HepG2 (cell line): Measurements from ENCODE around the gene NKAIN4. TPM values are rescaled to one million over a fixed set of nuclear protein-coding genes. Genes with fewer than 3 reads are reported as not detected.
A peak's percentile ranks its signal among the peaks of the same experiment; 100 is the strongest.

Experiments
- FIP1L1 ChIP-seq: fragments of 200-400 bp; formaldehyde crosslinking; IDR thresholded peaks from 2 replicates; pipeline ENCODE4 v1.6.1; 2018; ENCODE audit warnings: low read depth, mild to moderate bottlenecking, low read length, moderate library complexity, borderline replicate concordance; ENCODE audit not compliant: insufficient read depth
- GMEB2 ChIP-seq: IDR thresholded peaks from 2 replicates; pipeline ENCODE4 v1.6.1; 2016; ENCODE audit warnings: missing biosample characterization, missing genetic modification reagents, low read depth
- KDM5A ChIP-seq: fragments of 200-600 bp; sonication (generic); IDR thresholded peaks from 2 replicates; pipeline ENCODE4 v1.7.0; 2018; ENCODE audit warnings: antibody characterized with exemption, mild to moderate bottlenecking, low read length, borderline replicate concordance
- KLF13 ChIP-seq: sonication (generic); formaldehyde crosslinking; IDR thresholded peaks from 2 replicates; pipeline ENCODE4 v1.4.0; 2020; ENCODE audit warnings: mild to moderate bottlenecking, missing genetic modification reagents
- MLLT10 ChIP-seq: sonication (generic); formaldehyde crosslinking; IDR thresholded peaks from 2 replicates; pipeline ENCODE4 v1.4.0; 2020; ENCODE audit warnings: missing genetic modification reagents
- RFX1 ChIP-seq: fragments of 450-650 bp; IDR thresholded peaks from 2 replicates; pipeline ENCODE4 v1.6.1; 2017
- SMAD1 ChIP-seq: sonication (generic); formaldehyde crosslinking; IDR thresholded peaks from 2 replicates; pipeline ENCODE4 v1.4.0; 2020; ENCODE audit warnings: missing genetic modification reagents, low read depth, mild to moderate bottlenecking, borderline replicate concordance
- SMYD3 ChIP-seq: sonication (generic); formaldehyde crosslinking; IDR thresholded peaks from 2 replicates; pipeline ENCODE4 v1.8.1; 2023; ENCODE audit warnings: mild to moderate bottlenecking, missing genetic modification reagents
- THAP11 ChIP-seq: IDR thresholded peaks from 2 replicates; pipeline ENCODE4 v1.6.1; 2016; ENCODE audit warnings: missing biosample characterization, missing genetic modification reagents
- XBP1 ChIP-seq: sonication (generic); formaldehyde crosslinking; IDR thresholded peaks from 2 replicates; pipeline ENCODE4 v1.5.0; 2020; ENCODE audit warnings: missing genetic modification reagents
- ZNF207 ChIP-seq: fragments of 450-650 bp; IDR thresholded peaks from 2 replicates; pipeline ENCODE4 v1.6.1; 2016; ENCODE audit warnings: antibody characterized with exemption, borderline replicate concordance
- ZNF24 ChIP-seq: fragments of 450-650 bp; IDR thresholded peaks from 2 replicates; pipeline ENCODE4 v1.6.1; 2017; ENCODE audit warnings: antibody characterized with exemption, mild to moderate bottlenecking
- ZNF414 ChIP-seq: sonication (generic); formaldehyde crosslinking; IDR thresholded peaks from 2 replicates; pipeline ENCODE4 v1.5.0; 2020; ENCODE audit warnings: missing genetic modification reagents
- ZNF432 ChIP-seq: sonication (generic); formaldehyde crosslinking; IDR thresholded peaks from 2 replicates; pipeline ENCODE4 v1.5.0; 2020; ENCODE audit warnings: missing genetic modification reagents, mild to moderate bottlenecking, borderline replicate concordance
- ZNF460 ChIP-seq: sonication (generic); formaldehyde crosslinking; IDR thresholded peaks from 2 replicates; pipeline ENCODE4 v1.5.1; 2020; ENCODE audit warnings: missing genetic modification reagents, mild to moderate bottlenecking, borderline replicate concordance
- ZNF510 ChIP-seq: sonication (generic); formaldehyde crosslinking; IDR thresholded peaks from 2 replicates; pipeline ENCODE4 v1.4.0; 2020; ENCODE audit warnings: low read depth, mild to moderate bottlenecking, missing genetic modification reagents
- ZNF558 ChIP-seq: sonication (generic); formaldehyde crosslinking; IDR thresholded peaks from 2 replicates; pipeline ENCODE4 v1.9.0; 2022; ENCODE audit warnings: mild to moderate bottlenecking, missing genetic modification reagents, borderline replicate concordance
- ZNF569 ChIP-seq: sonication (generic); formaldehyde crosslinking; IDR thresholded peaks from 2 replicates; pipeline ENCODE4 v1.5.0; 2020; ENCODE audit warnings: mild to moderate bottlenecking, missing genetic modification reagents, moderate library complexity, borderline replicate concordance
- ZNF652 ChIP-seq: IDR thresholded peaks from 2 replicates; pipeline ENCODE4 v1.6.1; 2016; ENCODE audit warnings: low read depth, borderline replicate concordance
- ZNF713 ChIP-seq: sonication (generic); formaldehyde crosslinking; IDR thresholded peaks from 2 replicates; pipeline ENCODE4 v1.4.0; 2020; ENCODE audit warnings: mild to moderate bottlenecking, missing genetic modification reagents
- ZNF749 ChIP-seq: sonication (generic); formaldehyde crosslinking; IDR thresholded peaks from 2 replicates; pipeline ENCODE4 v1.8.0; 2022; ENCODE audit warnings: mild to moderate bottlenecking, missing genetic modification reagents, moderate library complexity, borderline replicate concordance
- ZNF761 ChIP-seq: sonication (generic); formaldehyde crosslinking; conservative IDR thresholded peaks from 2 replicates; pipeline ENCODE4 v1.4.0; 2020; ENCODE audit warnings: mild to moderate bottlenecking, missing genetic modification reagents
- polyA plus RNA-seq, 8 experiments: library from polyadenylated mRNA; depleted of rRNA in 3 of 8; stranded (reverse) in 7 of 8; unstranded in 1 of 8; fragments of >200 nt; fragmentation: Illumina TruSeq in 4 of 8; extraction: Trizol in 4 of 8; gene quantifications; 2 replicates each; pipeline versions ENCODE4 v1.2.1 to v1.2.3, GENCODE V29; 2011 to 2016; ENCODE audit warnings: low read depth in 4 of 8, missing spikeins in 1 of 8, mixed read lengths in 1 of 8; ENCODE audit not compliant: insufficient read depth in 1 of 8
- total RNA-seq, 5 experiments: library from RNA; depleted of rRNA; stranded (reverse); fragments of >200 nt; fragmentation: Illumina TruSeq; extraction: Trizol; gene quantifications; 2 replicates each; pipeline ENCODE4 v1.2.3, GENCODE V29; 2016; ENCODE audit warnings: low read depth in 1 of 5
- TF ChIP-seq, protein P1 (sequence below): sonication (generic); formaldehyde crosslinking; IDR thresholded peaks from 2 replicates; pipeline ENCODE4 v1.5.1; 2020; ENCODE audit warnings: missing genetic modification reagents, mild to moderate bottlenecking, borderline replicate concordance
- TF ChIP-seq, protein P2 (sequence below): sonication (generic); formaldehyde crosslinking; IDR thresholded peaks from 2 replicates; pipeline ENCODE4 v1.8.0; 2022; ENCODE audit warnings: missing genetic modification reagents, mild to moderate bottlenecking, inconsistent platforms, borderline replicate concordance

The NKAIN4 gene
- total and polyA plus RNA-seq, 2 of the 13 experiments (the other 11 are each of a cell fraction or from before 2014, with no cell fraction given), result not detected

- TF ChIP-seq, protein P1, sequence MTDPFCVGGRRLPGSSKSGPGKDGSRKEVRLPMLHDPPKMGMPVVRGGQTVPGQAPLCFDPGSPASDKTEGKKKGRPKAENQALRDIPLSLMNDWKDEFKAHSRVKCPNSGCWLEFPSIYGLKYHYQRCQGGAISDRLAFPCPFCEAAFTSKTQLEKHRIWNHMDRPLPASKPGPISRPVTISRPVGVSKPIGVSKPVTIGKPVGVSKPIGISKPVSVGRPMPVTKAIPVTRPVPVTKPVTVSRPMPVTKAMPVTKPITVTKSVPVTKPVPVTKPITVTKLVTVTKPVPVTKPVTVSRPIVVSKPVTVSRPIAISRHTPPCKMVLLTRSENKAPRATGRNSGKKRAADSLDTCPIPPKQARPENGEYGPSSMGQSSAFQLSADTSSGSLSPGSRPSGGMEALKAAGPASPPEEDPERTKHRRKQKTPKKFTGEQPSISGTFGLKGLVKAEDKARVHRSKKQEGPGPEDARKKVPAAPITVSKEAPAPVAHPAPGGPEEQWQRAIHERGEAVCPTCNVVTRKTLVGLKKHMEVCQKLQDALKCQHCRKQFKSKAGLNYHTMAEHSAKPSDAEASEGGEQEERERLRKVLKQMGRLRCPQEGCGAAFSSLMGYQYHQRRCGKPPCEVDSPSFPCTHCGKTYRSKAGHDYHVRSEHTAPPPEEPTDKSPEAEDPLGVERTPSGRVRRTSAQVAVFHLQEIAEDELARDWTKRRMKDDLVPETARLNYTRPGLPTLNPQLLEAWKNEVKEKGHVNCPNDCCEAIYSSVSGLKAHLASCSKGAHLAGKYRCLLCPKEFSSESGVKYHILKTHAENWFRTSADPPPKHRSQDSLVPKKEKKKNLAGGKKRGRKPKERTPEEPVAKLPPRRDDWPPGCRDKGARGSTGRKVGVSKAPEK, result 0 out of 2 replicates have a peak, but pooled peaks have one; percentile 25
- TF ChIP-seq ZNF749 (peak; percentile 42; the same call in 1 of the 2 replicates), KLF13 (CRISPR knock-in tag) (no peak; the same call in 1 of the 2 replicates), SMAD1 (CRISPR knock-in tag) (no peak), RFX1 (no peak), KDM5A (no peak), FIP1L1 (no peak), ZNF414 (CRISPR knock-in tag) (no peak; the same call in 1 of the 2 replicates), MLLT10 (no peak), GMEB2 (CRISPR knock-in tag) (no peak), ZNF460 (CRISPR knock-in tag) (no peak), ZNF24 (no peak), ZNF432 (CRISPR knock-in tag) (no peak), ZNF558 (CRISPR knock-in tag) (no peak), SMYD3 (CRISPR knock-in tag) (no peak), ZNF713 (CRISPR knock-in tag) (0 out of 2 replicates have a peak, but pooled peaks have one; percentile 85), ZNF652 (no peak), ZNF510 (no peak), THAP11 (CRISPR knock-in tag) (no peak), ZNF569 (CRISPR knock-in tag) (no peak), ZNF207 (no peak), XBP1 (CRISPR knock-in tag) (0 out of 2 replicates have a peak, but pooled peaks have one; percentile 33), ZNF761 (no peak)
- TF ChIP-seq, protein P2, sequence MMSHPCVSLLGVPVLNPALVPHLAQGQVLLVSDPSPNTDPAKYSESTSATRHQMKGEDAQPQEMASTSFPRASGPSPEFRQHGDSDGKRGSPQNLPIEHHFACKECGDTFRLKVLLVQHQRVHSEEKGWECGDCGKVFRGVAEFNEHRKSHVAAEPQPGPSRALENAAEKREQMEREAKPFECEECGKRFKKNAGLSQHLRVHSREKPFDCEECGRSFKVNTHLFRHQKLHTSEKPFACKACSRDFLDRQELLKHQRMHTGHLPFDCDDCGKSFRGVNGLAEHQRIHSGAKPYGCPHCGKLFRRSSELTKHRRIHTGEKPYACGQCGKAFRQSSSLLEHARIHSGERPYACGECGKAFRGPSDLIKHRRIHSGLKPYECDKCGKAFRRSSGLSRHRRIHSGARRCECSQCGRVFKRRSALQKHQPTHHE (CRISPR knock-in tag), result 0 out of 2 replicates have a peak, but pooled peaks have one; percentile 51
These were observed 36.6 kb upstream of the NKAIN4 start (continued) for GRCh38 chr20:63290677-63291472.
